Naive thymus-derived CD4-positive, alpha-beta T cell (primary cell): Measurements from ENCODE around the gene RGL3. TPM values are rescaled to one million over a fixed set of nuclear protein-coding genes. Genes with fewer than 3 reads are reported as not detected.
A peak's percentile ranks its signal among the peaks of the same experiment; 100 is the strongest.

Source experiments
- ATAC-seq: fragments of 150-1000 bp; cut with Tn5 transposase; 2 replicates; pipeline ENCODE4 v1.10.0; 2021; ENCODE audit warnings: mild to moderate bottlenecking, moderate library complexity
- CTCF ChIA-PET: fragments of 350-600 bp; sonication (Branson Sonifier 250); formaldehyde crosslinking; loops from one replicate; lab custom pipeline; 2021; ENCODE audit warnings: antibody characterized with exemption; lab: Charles Lee
- POLR2A ChIA-PET: fragments of 350-600 bp; sonication (Branson Sonifier 250); formaldehyde crosslinking; loops from one replicate; lab custom pipeline; 2021; ENCODE audit warnings: antibody characterized with exemption, inconsistent platforms; lab: Charles Lee
- DNase-seq, 9 donors: peaks; one replicate each; pipeline versions ENCODE4 v3.0.0 to v3.0.0-alpha.2; 2020 to 2022; ENCODE audit warnings: mixed read lengths in 1 of 9
- H3K27ac ChIP-seq: one replicate; pipeline ENCODE4 v1.7.0; 2013; ENCODE audit warnings: mild to moderate bottlenecking, low read depth, low read length, moderate library complexity
- H3K27me3 ChIP-seq, 2 donors: one replicate each; pipeline ENCODE4 v1.7.0; 2013; ENCODE audit warnings: low read length in 2 of 2, mild to moderate bottlenecking in 2 of 2, moderate library complexity in 2 of 2; ENCODE audit not compliant: control insufficient read depth in 2 of 2, insufficient read depth in 2 of 2
- H3K36me3 ChIP-seq, 3 experiments: 1 replicate in 2 of 3; 2 replicates in 1 of 3; pipeline ENCODE4 v1.7.0; 2013; ENCODE audit warnings: low read length in 3 of 3, mild to moderate bottlenecking in 3 of 3, moderate library complexity in 1 of 3; ENCODE audit not compliant: insufficient read depth in 3 of 3, control insufficient read depth in 2 of 3
- H3K4me1 ChIP-seq, 2 donors: one replicate each; pipeline ENCODE4 v1.7.0; 2013; ENCODE audit warnings: low read length in 2 of 2, mild to moderate bottlenecking in 2 of 2, moderate library complexity in 1 of 2; ENCODE audit not compliant: control insufficient read depth in 2 of 2, insufficient read depth in 2 of 2
- H3K4me3 ChIP-seq: 2 replicates; pipeline ENCODE4 v1.7.0; 2013; ENCODE audit warnings: mild to moderate bottlenecking, low read length
- H3K9me3 ChIP-seq, 3 experiments: 1 replicate in 2 of 3; 2 replicates in 1 of 3; pipeline ENCODE4 v1.7.0; 2013; ENCODE audit warnings: low read length in 3 of 3; ENCODE audit not compliant: control insufficient read depth in 2 of 3
- H3K27ac Mint-ChIP-seq, 9 donors: one replicate each; pipeline ENCODE4 v1.8.0; 2020 to 2022; ENCODE audit warnings: mixed read lengths in 9 of 9, mild to moderate bottlenecking in 8 of 9, moderate library complexity in 5 of 9, inconsistent platforms in 2 of 9
- H3K27me3 Mint-ChIP-seq, 5 donors: one replicate each; pipeline ENCODE4 v1.8.0; 2021 to 2022; ENCODE audit warnings: mixed read lengths in 5 of 5, mild to moderate bottlenecking in 1 of 5
- H3K36me3 Mint-ChIP-seq, 5 donors: one replicate each; pipeline ENCODE4 v1.8.0; 2020 to 2022; ENCODE audit warnings: mixed read lengths in 5 of 5, mild to moderate bottlenecking in 3 of 5, inconsistent platforms in 1 of 5
- H3K4me1 Mint-ChIP-seq, 7 donors: one replicate each; pipeline ENCODE4 v1.8.0; 2020 to 2022; ENCODE audit warnings: mixed read lengths in 7 of 7, mild to moderate bottlenecking in 3 of 7, inconsistent platforms in 1 of 7
- H3K4me3 Mint-ChIP-seq, 10 donors: one replicate each; pipeline ENCODE4 v1.8.0; 2020 to 2022; ENCODE audit warnings: mild to moderate bottlenecking in 10 of 10, mixed read lengths in 10 of 10, moderate library complexity in 6 of 10, inconsistent platforms in 2 of 10
- H3K9me3 Mint-ChIP-seq, 11 donors: one replicate each; pipeline ENCODE4 v1.8.0; 2020 to 2022; ENCODE audit warnings: mixed read lengths in 11 of 11, mild to moderate bottlenecking in 4 of 11, inconsistent platforms in 1 of 11, moderate library complexity in 1 of 11
- intact Hi-C, 2 donors: fragments of 100-400 bp; cut with micrococcal nuclease; formaldehyde crosslinking; loops; one replicate each; pipeline ENCODE4 v1.15.1; 2023
- polyA plus RNA-seq, 2 donors: library from polyadenylated mRNA; unstranded; fragments of 300-500 nt; fragmentation: Illumina TruSeq; gene quantifications; one replicate each; pipeline ENCODE4 v1.2.3, GENCODE V29; 2021
- total RNA-seq, 6 experiments: library from RNA in 5 of 6; stranded (reverse) in 5 of 6; gene quantifications; 1 replicate in 5 of 6; 2 replicates in 1 of 6; pipeline ENCODE4 v1.2.3 and lab custom pipeline; 2021 to 2026

RGL3 gene
- total and polyA plus RNA-seq, 7 experiments from 2014 or later = not detected

DNA sequence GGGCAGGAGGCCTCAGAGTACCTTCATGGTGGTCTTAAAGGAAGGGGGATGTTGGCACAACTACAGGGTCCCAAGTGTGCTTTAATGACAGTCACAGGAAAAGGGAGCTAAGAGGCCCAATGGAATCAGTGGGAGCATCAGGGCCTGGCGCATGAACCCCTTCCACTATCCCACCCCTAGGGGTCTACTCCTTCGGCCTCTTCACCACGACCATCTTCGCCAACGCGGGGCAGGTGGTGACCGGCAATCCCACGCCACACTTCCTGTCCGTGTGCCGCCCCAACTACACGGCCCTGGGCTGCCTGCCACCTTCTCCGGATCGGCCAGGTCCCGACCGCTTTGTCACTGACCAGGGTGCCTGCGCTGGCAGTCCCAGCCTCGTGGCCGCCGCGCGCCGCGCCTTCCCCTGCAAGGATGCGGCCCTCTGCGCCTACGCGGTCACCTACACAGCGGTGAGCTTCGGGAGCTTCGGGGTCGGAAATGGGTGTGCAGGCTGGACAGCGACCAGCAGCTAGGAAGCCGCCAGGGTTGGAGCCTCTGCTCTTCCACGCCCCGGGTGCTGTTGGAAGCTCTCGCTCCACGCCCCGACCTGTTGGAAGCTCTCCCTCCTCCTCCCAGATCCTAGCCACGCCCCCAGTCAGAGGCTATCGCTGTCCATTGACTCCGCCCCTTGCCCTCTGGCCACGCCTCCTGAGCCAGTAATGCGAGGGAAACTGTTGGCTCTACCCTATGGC lies 57.9 kb downstream of the RGL3 start:
- H3K4me3 Mint-ChIP-seq = no peak overlapping the region
- H3K4me1 Mint-ChIP-seq = peaks cover 2 to 9% (median 4%) of the 10 kb centered on the region in 7 donors
- no peak overlapping the region for H3K27ac ChIP-seq
- CTCF ChIA-PET = interaction anchor here (0.6 kb wide), 1 partner anchor 43 kb away, joined by 3 read pairs; no protein-coding TSS in a partner anchor
- H3K9me3 ChIP-seq = no peaks in the 10 kb centered on the region
- H3K27me3 ChIP-seq = peaks cover 0 to under 1% of the 10 kb centered on the region in 2 donors
- H3K9me3 Mint-ChIP-seq = peaks cover 0 to 5% (median 0%) of the 10 kb centered on the region in 11 donors
- POLR2A ChIA-PET = interaction anchor here (1.9 kb wide), 1 partner anchor 13 kb away, joined by 6 read pairs; the partner anchor contains the start of gene SWSAP1
- H3K27ac Mint-ChIP-seq = no peak overlapping the region
- intact Hi-C loops = no loop called here
- peaks cover 0 to 26% (median 0%) of the 10 kb centered on the region in 3 experiments for H3K36me3 ChIP-seq
- peaks cover 0 to 10% (median 2%) of the 10 kb centered on the region in 5 donors for H3K27me3 Mint-ChIP-seq
- H3K4me3 ChIP-seq = no peak overlapping the region
- no peaks in the 10 kb centered on the region for H3K4me1 ChIP-seq
- H3K36me3 Mint-ChIP-seq = peaks cover 0 to 9% (median 0%) of the 10 kb centered on the region in 5 donors
- ATAC-seq (no peak), DNase-seq (no peak)

GRCh38 chr19:11359421-11359820 lies 59.7 kb downstream of the RGL3 start:
- no peak for DNase-seq
- CTCF ChIA-PET = no interaction called here
- POLR2A ChIA-PET = interaction anchor here (0.8 kb wide), 1 partner anchor 16 kb away, joined by 3 read pairs; no protein-coding TSS in a partner anchor
- no peak overlapping the region for H3K27ac ChIP-seq
- H3K4me1 Mint-ChIP-seq = peaks cover 9 to 16% (median 12%) of the 10 kb centered on the region in 7 donors
- H3K36me3 ChIP-seq = peaks cover 0 to 11% (median 0%) of the 10 kb centered on the region in 3 experiments
- peaks cover 3 to 4% of the 10 kb centered on the region in 2 donors for H3K4me1 ChIP-seq
- no peaks in the 10 kb centered on the region for H3K9me3 ChIP-seq
- H3K4me3 ChIP-seq = no peak overlapping the region
- intact Hi-C loops = no loop called here
- peaks cover 0 to 6% of the 10 kb centered on the region in 2 donors for H3K27me3 ChIP-seq
- peaks cover 0 to 5% (median 0%) of the 10 kb centered on the region in 11 donors for H3K9me3 Mint-ChIP-seq
- H3K4me3 Mint-ChIP-seq = peak overlapping the region in 1 of 10 donors; percentile 14
- peaks cover 0 to 4% (median 0%) of the 10 kb centered on the region in 5 donors for H3K36me3 Mint-ChIP-seq
- no peak overlapping the region for H3K27ac Mint-ChIP-seq
- no peak for ATAC-seq
- H3K27me3 Mint-ChIP-seq = peaks cover 0 to 17% (median 7%) of the 10 kb centered on the region in 5 donors

GRCh38 chr19:11356676-11357550 lies 62.2 kb downstream of the RGL3 start:
- intact Hi-C loops = no loop called here
- ATAC-seq (no peak), DNase-seq (no peak)
- POLR2A ChIA-PET = interaction anchor here (0.7 to 1.3 kb wide), 2 partner anchors 10 to 18 kb away, joined by 3 to 4 read pairs; partner anchors contain the start of genes CCDC159, SWSAP1 and TMEM205
- Mint-ChIP-seq H3K9me3 (peaks cover 0 to 5% (median 0%) of the 10 kb centered on the region in 11 donors), H3K27me3 (peaks cover 0 to 17% (median 7%) of the 10 kb centered on the region in 5 donors), H3K4me3 (peak overlapping the region in 8 of 10 donors; percentile 72 to 90 (median 82)), H3K36me3 (no peaks in the 10 kb centered on the region), H3K27ac (no peak overlapping the region), H3K4me1 (peaks cover 9 to 19% (median 13%) of the 10 kb centered on the region in 7 donors)
- CTCF ChIA-PET = no interaction called here
- H3K27ac ChIP-seq = no peak overlapping the region
- H3K9me3 ChIP-seq = no peaks in the 10 kb centered on the region
- peaks cover 0 to 6% of the 10 kb centered on the region in 2 donors for H3K27me3 ChIP-seq
- no peaks in the 10 kb centered on the region for H3K36me3 ChIP-seq
- H3K4me1 ChIP-seq = peaks cover 3 to 4% of the 10 kb centered on the region in 2 donors
- H3K4me3 ChIP-seq = no peak overlapping the region

DNA sequence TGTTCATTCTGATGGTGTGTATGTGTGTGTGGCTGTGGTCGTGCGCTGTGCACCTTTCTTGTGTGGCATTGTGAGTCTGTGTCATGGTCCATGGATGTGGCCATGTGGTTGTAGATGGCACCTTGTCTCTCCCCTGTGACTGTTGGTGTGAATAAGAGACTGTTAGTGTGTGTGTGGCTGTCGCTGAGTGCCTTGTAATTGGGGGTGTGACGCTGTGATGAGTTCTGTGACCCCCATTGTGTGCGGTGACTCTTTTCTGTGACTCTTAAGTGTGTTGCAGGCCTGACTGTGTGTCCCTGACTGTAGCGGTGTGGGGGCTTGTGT lies 63.1 kb downstream of the RGL3 start:
- H3K27me3 ChIP-seq = peaks cover 0 to 6% of the 10 kb centered on the region in 2 donors
- no peaks in the 10 kb centered on the region for H3K9me3 ChIP-seq
- Mint-ChIP-seq H3K27me3 (peaks cover 0 to 17% (median 7%) of the 10 kb centered on the region in 5 donors), H3K27ac (peak overlapping the region in 4 of 9 donors; percentile 38 to 79 (median 72)), H3K36me3 (no peaks in the 10 kb centered on the region), H3K4me3 (peak overlapping the region; percentile 63 to 90 (median 80)), H3K4me1 (peaks cover 9 to 19% (median 13%) of the 10 kb centered on the region in 7 donors), H3K9me3 (peaks cover 0 to 5% (median 0%) of the 10 kb centered on the region in 11 donors)
- CTCF ChIA-PET = no interaction called here
- H3K27ac ChIP-seq = no peak overlapping the region
- no peak for ATAC-seq
- H3K4me3 ChIP-seq = peak overlapping the region; percentile 15
- POLR2A ChIA-PET = no interaction called here
- H3K4me1 ChIP-seq = peaks cover 3 to 4% of the 10 kb centered on the region in 2 donors
- intact Hi-C loops = no loop called here
- H3K36me3 ChIP-seq = no peaks in the 10 kb centered on the region
- DNase-seq = no peak

GRCh38 chr19:11355160-11356073 lies 63.7 kb downstream of the RGL3 start, which contains the start of gene PLPPR2:
Gene PLPPR2, plus strand, starts transcription at chr19:11355432. Its CDS starts 2,242 bp downstream, at chr19:11357674.
- POLR2A ChIA-PET = no interaction called here
- H3K4me1 Mint-ChIP-seq = peaks cover 9 to 19% (median 13%) of the 10 kb centered on the region in 7 donors
- no peaks in the 10 kb centered on the region for H3K36me3 Mint-ChIP-seq
- H3K4me1 ChIP-seq = peaks cover 3 to 4% of the 10 kb centered on the region in 2 donors
- H3K27ac ChIP-seq = peak within 1 kb of the TSS; percentile 23
- peak within 1 kb of the TSS in 5 of 9 donors; percentile 38 to 90 (median 77) for H3K27ac Mint-ChIP-seq
- DNase-seq (peak; percentile 73 to 87 (median 80)), ATAC-seq (peak; percentile 98)
- H3K4me3 Mint-ChIP-seq = peak within 1 kb of the TSS; percentile 63 to 90 (median 80)
- peaks cover 0 to 5% (median 0%) of the 10 kb centered on the region in 11 donors for H3K9me3 Mint-ChIP-seq
- H3K27me3 Mint-ChIP-seq = peaks cover 0 to 17% (median 7%) of the 10 kb centered on the region in 5 donors
- no peaks in the 10 kb centered on the region for H3K9me3 ChIP-seq
- intact Hi-C loops = loop anchor here (1.0 kb wide), 3 partner anchors 9 to 20 kb away; partner anchors contain the start of genes CCDC159 (in 2 of the 2), TMEM205 (in 2 of the 2) and SWSAP1 (in 1 of the 2)
- CTCF ChIA-PET = no interaction called here
- peak within 1 kb of the TSS; percentile 41 for H3K4me3 ChIP-seq
- peaks cover 0 to 6% of the 10 kb centered on the region in 2 donors for H3K27me3 ChIP-seq
- H3K36me3 ChIP-seq = no peaks in the 10 kb centered on the region
